ENCODE measurements around the gene TSSC4. TPM values are rescaled to one million over a fixed set of nuclear protein-coding genes. Genes with fewer than 3 reads are reported as not detected.
A peak's percentile ranks its signal among the peaks of the same experiment; 100 is the strongest.

The TSSC4 gene
- total RNA-seq, 2 experiments from 2014 or later = 36.2 to 38.9 TPM

DNA sequence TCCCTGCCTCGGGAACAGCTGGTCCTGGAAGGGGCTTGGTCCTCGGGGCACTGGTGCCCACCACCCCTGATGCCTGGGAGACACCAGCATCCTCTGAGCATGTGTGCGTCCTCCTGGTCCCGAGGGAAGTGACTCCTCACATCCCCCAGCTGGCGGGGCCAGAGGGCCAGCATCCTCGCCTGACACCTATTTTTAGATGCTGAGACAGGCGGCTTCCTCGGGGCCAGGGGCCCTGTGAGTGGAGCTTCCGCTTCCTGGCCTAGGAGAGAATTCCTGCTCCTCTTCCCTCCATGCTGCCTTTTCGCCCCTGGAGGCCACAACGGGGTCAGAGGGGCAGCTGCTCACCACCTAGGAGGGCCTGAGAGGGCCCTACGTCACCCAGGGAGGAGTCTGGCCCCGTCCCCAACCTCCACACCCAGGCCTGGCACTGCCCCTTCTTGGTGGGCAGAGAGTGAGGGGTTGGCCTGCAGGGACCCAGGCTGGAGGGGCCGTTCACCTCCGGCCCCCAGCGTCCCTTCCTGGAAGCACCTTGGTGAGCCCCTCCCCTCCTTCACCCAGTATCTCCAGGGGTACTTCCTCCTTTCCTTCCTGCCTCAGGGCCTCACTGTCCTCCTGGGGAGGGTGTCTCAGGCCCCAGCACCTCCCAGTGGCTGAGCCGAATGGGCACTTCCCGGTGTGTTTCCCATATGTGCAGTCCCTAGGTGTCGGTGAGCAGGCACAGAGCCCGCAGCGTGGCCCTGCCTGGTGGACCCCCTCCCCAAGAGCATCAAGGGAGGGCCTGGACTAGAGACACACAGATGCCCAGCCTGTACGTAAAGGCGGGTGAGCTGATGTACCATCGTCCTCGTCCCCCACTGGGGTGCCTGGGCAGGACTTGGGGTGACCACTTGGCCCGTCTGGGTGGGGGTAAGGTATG lies 17.4 kb upstream of the TSSC4 start:
- peaks cover 60% of the 10 kb centered on the region for H3K4me1 Mint-ChIP-seq (ENCODE audit: low read depth)
- ATAC-seq (no peak), DNase-seq (no peak)
- ChIA-PET POLR2A (interaction anchor here (1.0 to 1.9 kb wide), 3 partner anchors 8 to 65 kb away, joined by 3 to 5 read pairs (median 3); no protein-coding TSS in a partner anchor), CTCF (interaction anchor here (1.1 to 2.2 kb wide), 2 partner anchors 37 to 78 kb away, joined by 7 read pairs; no protein-coding TSS in a partner anchor)
- peaks cover 1% of the 10 kb centered on the region for H3K36me3 Mint-ChIP-seq (ENCODE audit: low read depth)
- TF ChIP-seq, protein P1, sequence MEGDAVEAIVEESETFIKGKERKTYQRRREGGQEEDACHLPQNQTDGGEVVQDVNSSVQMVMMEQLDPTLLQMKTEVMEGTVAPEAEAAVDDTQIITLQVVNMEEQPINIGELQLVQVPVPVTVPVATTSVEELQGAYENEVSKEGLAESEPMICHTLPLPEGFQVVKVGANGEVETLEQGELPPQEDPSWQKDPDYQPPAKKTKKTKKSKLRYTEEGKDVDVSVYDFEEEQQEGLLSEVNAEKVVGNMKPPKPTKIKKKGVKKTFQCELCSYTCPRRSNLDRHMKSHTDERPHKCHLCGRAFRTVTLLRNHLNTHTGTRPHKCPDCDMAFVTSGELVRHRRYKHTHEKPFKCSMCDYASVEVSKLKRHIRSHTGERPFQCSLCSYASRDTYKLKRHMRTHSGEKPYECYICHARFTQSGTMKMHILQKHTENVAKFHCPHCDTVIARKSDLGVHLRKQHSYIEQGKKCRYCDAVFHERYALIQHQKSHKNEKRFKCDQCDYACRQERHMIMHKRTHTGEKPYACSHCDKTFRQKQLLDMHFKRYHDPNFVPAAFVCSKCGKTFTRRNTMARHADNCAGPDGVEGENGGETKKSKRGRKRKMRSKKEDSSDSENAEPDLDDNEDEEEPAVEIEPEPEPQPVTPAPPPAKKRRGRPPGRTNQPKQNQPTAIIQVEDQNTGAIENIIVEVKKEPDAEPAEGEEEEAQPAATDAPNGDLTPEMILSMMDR (IDR thresholded peaks at IDR 0.05) = no peak
- H3K9me3 Mint-ChIP-seq = no peaks in the 10 kb centered on the region
- H3K27ac Mint-ChIP-seq = no peak overlapping the region
- intact Hi-C loops (cut with micrococcal nuclease) = no loop called here
- H3K4me3 Mint-ChIP-seq = no peak overlapping the region
- no peaks in the 10 kb centered on the region for H3K27me3 Mint-ChIP-seq

DNA sequence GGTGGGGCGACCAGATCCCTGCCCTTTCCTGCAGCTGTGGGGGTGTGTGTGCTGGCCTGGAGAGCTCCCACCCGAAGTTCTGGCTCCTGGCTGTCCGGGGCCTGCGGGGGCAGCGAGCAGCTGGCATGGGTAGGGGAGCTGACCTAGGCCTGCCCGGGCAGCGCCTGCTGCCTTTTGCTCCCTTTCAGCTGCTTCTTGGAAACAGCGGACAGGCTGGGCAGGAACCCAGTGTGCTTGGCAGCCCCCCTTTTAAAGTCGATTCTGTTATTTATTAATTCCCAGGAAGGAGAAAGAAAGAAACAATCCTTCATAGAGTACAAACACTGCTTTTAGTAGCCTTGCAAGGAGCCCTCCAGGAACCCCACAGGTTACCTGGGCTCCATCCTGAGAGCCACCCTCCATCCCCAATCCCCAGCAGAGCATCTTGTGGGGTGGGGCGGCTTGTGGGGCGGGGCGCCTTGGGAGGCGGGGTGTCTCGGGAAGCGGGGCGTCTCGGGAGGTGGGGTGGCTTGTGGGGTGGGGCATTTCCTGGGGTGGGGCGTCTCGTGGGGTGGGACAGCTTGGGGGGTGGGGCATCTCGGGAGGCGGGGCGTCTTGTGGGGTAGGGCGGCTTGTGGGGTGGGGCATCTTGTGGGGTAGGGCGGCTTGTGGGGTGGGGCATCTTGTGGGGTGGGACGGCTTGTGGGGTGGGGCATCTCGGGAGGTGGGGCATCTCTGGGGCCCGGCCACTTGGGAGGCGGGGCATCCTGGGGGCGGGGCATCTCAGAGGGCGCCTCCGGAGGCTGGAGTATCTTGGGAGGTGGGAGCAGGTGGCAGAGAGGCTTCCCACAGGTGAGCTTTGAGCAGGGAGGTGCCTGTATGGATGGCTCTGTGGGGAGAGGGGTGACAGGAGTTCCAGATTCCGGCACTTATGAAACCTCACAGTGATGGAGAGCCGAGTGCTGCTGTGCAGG lies 16.4 kb upstream of the TSSC4 start:
- no peak overlapping the region for H3K27ac Mint-ChIP-seq
- DNase-seq (no peak), ATAC-seq (peak; percentile 25)
- no peak overlapping the region for H3K4me3 Mint-ChIP-seq
- intact Hi-C loops (cut with micrococcal nuclease) = no loop called here
- H3K27me3 Mint-ChIP-seq = no peaks in the 10 kb centered on the region
- peaks cover 59% of the 10 kb centered on the region for H3K4me1 Mint-ChIP-seq (ENCODE audit: low read depth)
- ChIA-PET CTCF (interaction anchor here (2.2 to 3.9 kb wide), 2 partner anchors 36 to 79 kb away, joined by 7 to 17 read pairs; no protein-coding TSS in a partner anchor), POLR2A (interaction anchor here (1.6 kb wide), 1 partner anchor 17 kb away, joined by 3 read pairs; no protein-coding TSS in a partner anchor)
- H3K36me3 Mint-ChIP-seq (ENCODE audit: low read depth) = peaks cover 1% of the 10 kb centered on the region
- TF ChIP-seq, protein P1 (IDR thresholded peaks at IDR 0.05) = no peak
- H3K9me3 Mint-ChIP-seq = no peaks in the 10 kb centered on the region

DNA sequence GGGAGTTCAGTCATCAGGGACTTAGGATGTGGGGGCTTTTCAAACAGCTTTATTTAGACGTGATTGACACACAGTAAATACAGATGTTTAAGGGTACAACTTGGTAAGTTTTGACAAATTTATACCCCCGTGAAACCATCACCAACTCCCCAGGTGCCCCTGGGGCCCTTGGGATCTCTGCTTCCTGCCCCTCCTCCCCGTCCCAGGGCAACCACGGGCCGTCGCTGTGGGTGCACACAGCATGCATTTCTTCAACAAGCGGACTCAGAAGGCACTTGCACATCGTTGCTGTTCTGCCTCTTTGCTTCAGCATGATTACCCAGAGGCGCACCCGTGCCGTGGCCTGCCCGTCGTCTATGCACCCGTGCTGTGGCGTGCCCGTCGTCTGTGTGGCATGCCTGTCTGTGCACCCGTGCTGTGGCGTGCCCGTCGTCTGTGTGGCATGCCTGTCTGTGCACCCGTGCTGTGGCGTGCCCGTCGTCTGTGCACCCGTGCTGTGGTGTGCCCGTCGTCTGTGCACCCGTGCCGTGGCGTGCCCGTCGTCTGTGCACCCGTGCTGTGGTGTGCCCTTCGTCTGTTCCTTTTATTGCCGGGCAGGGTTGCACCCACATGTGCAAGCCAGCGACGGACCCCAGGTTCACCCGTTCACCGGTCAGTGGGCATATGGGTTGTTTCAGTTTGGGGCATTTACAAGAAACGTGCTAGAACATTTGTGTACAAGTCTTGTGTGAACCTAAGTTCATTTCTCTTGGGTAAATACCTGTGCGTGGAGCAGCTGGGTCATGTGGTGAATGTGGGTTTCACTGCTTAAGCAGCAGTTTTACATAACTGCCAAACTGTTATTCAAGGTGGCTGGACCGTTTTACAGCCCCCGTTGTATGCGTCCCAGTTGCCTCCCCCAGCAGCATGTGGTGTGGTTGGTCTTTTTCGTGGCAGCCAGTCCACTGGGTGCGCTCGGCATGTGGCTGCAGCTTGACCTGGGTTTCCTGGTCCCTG lies 15.1 kb upstream of the TSSC4 start:
- TF ChIP-seq, protein P1 (IDR thresholded peaks at IDR 0.05) = no peak
- intact Hi-C loops (cut with micrococcal nuclease) = no loop called here
- no peak overlapping the region for H3K4me3 Mint-ChIP-seq
- ChIA-PET CTCF (interaction anchor here (3.7 to 3.9 kb wide), 2 partner anchors 35 to 80 kb away, joined by 17 to 20 read pairs; no protein-coding TSS in a partner anchor), POLR2A (interaction anchor here (3.3 kb wide), 1 partner anchor 8 kb away, joined by 24 read pairs; the partner anchor contains the start of gene CD81)
- peaks cover 63% of the 10 kb centered on the region for H3K4me1 Mint-ChIP-seq (ENCODE audit: low read depth)
- ATAC-seq (no peak), DNase-seq (no peak)
- H3K36me3 Mint-ChIP-seq (ENCODE audit: low read depth) = peaks cover 1% of the 10 kb centered on the region
- H3K27ac Mint-ChIP-seq = peak overlapping the region; percentile 1
- H3K27me3 Mint-ChIP-seq = no peaks in the 10 kb centered on the region
- no peaks in the 10 kb centered on the region for H3K9me3 Mint-ChIP-seq

DNA sequence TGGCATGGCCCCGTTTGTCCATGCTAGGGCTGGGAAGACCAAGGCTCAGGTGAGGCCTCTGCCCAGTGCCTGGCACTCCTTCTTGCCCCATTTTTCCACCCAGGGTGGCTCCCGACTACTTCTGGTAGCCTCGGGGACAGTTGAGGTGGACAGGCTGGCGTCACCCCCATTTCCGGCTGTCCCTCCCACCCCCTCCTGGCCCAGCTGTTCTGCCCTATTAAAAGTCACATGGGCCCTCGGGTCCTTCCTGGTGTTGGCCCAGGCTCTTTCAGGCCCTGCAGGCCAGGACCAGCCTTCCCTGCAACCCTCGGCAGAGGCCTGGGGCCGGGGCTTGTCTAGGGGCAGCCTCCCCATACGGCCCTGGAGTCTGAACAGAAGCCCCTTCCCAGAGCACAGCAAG lies 14.0 kb upstream of the TSSC4 start:
- POLR2A ChIA-PET = interaction anchor here (1.0 to 3.3 kb wide), 3 partner anchors 9 to 82 kb away, joined by 3 to 24 read pairs (median 9); partner anchors contain the start of gene CD81
- Mint-ChIP-seq H3K4me1 (ENCODE audit: low read depth) (peaks cover 56% of the 10 kb centered on the region), H3K36me3 (ENCODE audit: low read depth) (peaks cover 2% of the 10 kb centered on the region), H3K9me3 (no peaks in the 10 kb centered on the region), H3K4me3 (no peak overlapping the region), H3K27me3 (no peaks in the 10 kb centered on the region), H3K27ac (no peak overlapping the region)
- TF ChIP-seq, protein P1 (IDR thresholded peaks at IDR 0.05) = no peak
- ATAC-seq = no peak
- intact Hi-C loops (cut with micrococcal nuclease) = no loop called here
- DNase-seq = no peak
- CTCF ChIA-PET = interaction anchor here (1.1 to 3.9 kb wide), 7 partner anchors 13 to 188 kb away, joined by 3 to 20 read pairs (median 5); partner anchors contain the start of gene TSSC4

Data from activated CD8-positive, alpha-beta T cell treated with anti-CD3 and anti-CD28 coated beads for 36 hours (primary cell).